Activated CD8-positive, alpha-beta memory T cell treated with anti-CD3 and anti-CD28 coated beads, Interleukin-2, amount 50 U/mL, for 4 hours (primary cell): ENCODE data around the gene SMAD3.
"Not testable (repeated sequence)": the region's sequence is repeated elsewhere in the genome, so short reads cannot be mapped to it uniquely, and the experiment has no call there.

Source experiments
- DNase-seq: peaks from one replicate; pipeline ENCODE4 v3.0.0-alpha.2; 2020

The SMAD3 gene

GRCh38 chr15:67146875-67147381 is 81.5 kb downstream of the SMAD3 start:
- no peak for DNase-seq

GRCh38 chr15:67147396-67147949 is 82.1 kb downstream of the SMAD3 start:
- DNase-seq = no peak

GRCh38 chr15:67148196-67148701 is 82.8 kb downstream of the SMAD3 start:
- no peak for DNase-seq

GRCh38 chr15:67149068-67149772 is 83.8 kb downstream of the SMAD3 start:
- no peak for DNase-seq

- no peak for DNase-seq
Measured at GRCh38 chr15:67149773-67150022, 84.3 kb downstream of the SMAD3 start.

GRCh38 chr15:67150023-67150860 is 84.8 kb downstream of the SMAD3 start:
- peak; percentile 44 for DNase-seq

GRCh38 chr15:67152429-67152828 is 87.0 kb downstream of the SMAD3 start:
- DNase-seq = no peak

- not testable (repeated sequence) for DNase-seq
Measured at GRCh38 chr15:67153044-67153443, 87.6 kb downstream of the SMAD3 start.

GRCh38 chr15:67154249-67154648 is 88.8 kb downstream of the SMAD3 start:
- no peak for DNase-seq

GRCh38 chr15:67156426-67156825 is 91.0 kb downstream of the SMAD3 start:
- DNase-seq = no peak

- DNase-seq = no peak
Measured at GRCh38 chr15:67156834-67157233, 91.4 kb downstream of the SMAD3 start.

- DNase-seq = no peak
Measured at GRCh38 chr15:67157521-67158252, 92.3 kb downstream of the SMAD3 start.

- no peak for DNase-seq
Measured at GRCh38 chr15:67158367-67158766, 93.0 kb downstream of the SMAD3 start.

- DNase-seq = no peak
Measured at GRCh38 chr15:67161412-67161811, 96.0 kb downstream of the SMAD3 start.

- DNase-seq = no peak
Measured at GRCh38 chr15:67161881-67162280, 96.5 kb downstream of the SMAD3 start.

GRCh38 chr15:67163180-67163579 is 97.8 kb downstream of the SMAD3 start:
- no peak for DNase-seq

GRCh38 chr15:67164401-67164791 is 99.0 kb downstream of the SMAD3 start:
- no peak for DNase-seq

- DNase-seq = no peak
Measured at GRCh38 chr15:67164811-67165253, 99.4 kb downstream of the SMAD3 start.

GRCh38 chr15:67165254-67166253 is 100.2 kb downstream of the SMAD3 start:
- DNase-seq = no peak

GRCh38 chr15:67166280-67167009 is 101.0 kb downstream of the SMAD3 start:
- no peak for DNase-seq

GRCh38 chr15:67167091-67167490 is 101.7 kb downstream of the SMAD3 start:
- no peak for DNase-seq
